HTERT RPE-1 (cell line): ENCODE data around the gene ASB12.

Experiments
- in situ Hi-C: fragments of 300-500 bp; cut with MboI; formaldehyde crosslinking; loops from 4 replicates; pipeline ENCODE4 v1.14.3; 2020; ENCODE audit warnings: low sequenced_read_pairs

ASB12 gene

GRCh38 chrX:64187762-64188150 is 42.7 kb downstream of the ASB12 start:
- in situ Hi-C loops: no loop called here

- in situ Hi-C loops: no loop called here
These were observed 43.2 kb downstream of the ASB12 start for GRCh38 chrX:64186974-64187761.

GRCh38 chrX:64184396-64184795 is 46.0 kb downstream of the ASB12 start:
- in situ Hi-C loops: no loop called here

- in situ Hi-C loops: no loop called here
These were observed 48.2 kb downstream of the ASB12 start for GRCh38 chrX:64182208-64182607.

GRCh38 chrX:64176876-64177275 is 53.5 kb downstream of the ASB12 start:
- in situ Hi-C loops: no loop called here
